OCI-LY3 (cell line): ENCODE measurements around the gene TSPO2.

Experiments used
- H2AFZ ChIP-seq: fragments of 200-600, 300-600 bp; shearing (Covaris generic); 2 replicates; pipeline ENCODE4 v1.6.0; 2014; ENCODE audit warnings: antibody characterized with exemption, low read depth, low read length
- H3K27ac ChIP-seq: fragments of 200-600, 300-600 bp; sonication (generic); 2 replicates; pipeline ENCODE4 v1.5.1; 2014; ENCODE audit warnings: mild to moderate bottlenecking, low read length, moderate library complexity, mixed read lengths
- H3K27me3 ChIP-seq: fragments of 200-600, 300-600 bp; sonication (generic); 2 replicates; pipeline ENCODE4 v1.6.1; 2014; ENCODE audit warnings: low read depth, low read length, mixed read lengths
- H3K36me3 ChIP-seq: fragments of 200-600, 300-600 bp; sonication (generic); replicated peaks from 2 replicates; pipeline ENCODE3; 2014; ENCODE audit warnings: low read depth, low read length, mixed read lengths
- H3K4me1 ChIP-seq: fragments of 300-600, 200-600 bp; sonication (generic); 2 replicates; pipeline ENCODE4 v1.6.1; 2014; ENCODE audit warnings: low read length, mixed read lengths
- H3K4me2 ChIP-seq: fragments of 200-600, 300-600 bp; sonication (generic); 2 replicates; pipeline ENCODE4 v1.6.1; 2014; ENCODE audit warnings: low read length, mixed read lengths
- H3K4me3 ChIP-seq: fragments of 300-600, 200-600 bp; sonication (generic); 2 replicates; pipeline ENCODE4 v1.5.1; 2014; ENCODE audit warnings: antibody characterized with exemption, mild to moderate bottlenecking, low read length, moderate library complexity
- H3K79me2 ChIP-seq: fragments of 300-600, 200-600 bp; shearing (Covaris generic); 2 replicates; pipeline ENCODE4 v1.6.1; 2014; ENCODE audit warnings: mild to moderate bottlenecking, low read length, mixed read lengths
- H3K9ac ChIP-seq: fragments of 300-600, 200-600 bp; shearing (Covaris generic); 2 replicates; pipeline ENCODE4 v1.6.0; 2014; ENCODE audit warnings: mild to moderate bottlenecking, low read length, moderate library complexity
- H3K9me3 ChIP-seq: fragments of 200-600, 300-600 bp; shearing (Covaris generic); 2 replicates; pipeline ENCODE4 v1.6.1; 2014; ENCODE audit warnings: low read length, mixed read lengths; ENCODE audit not compliant: insufficient read depth
- H4K20me1 ChIP-seq: fragments of 200-600, 300-600 bp; sonication (generic); 2 replicates; pipeline ENCODE4 v1.6.1; 2016; ENCODE audit warnings: low read length, mixed read lengths; ENCODE audit not compliant: insufficient read depth
- CTCF ChIP-seq: fragments of 200-600, 300-600 bp; sonication (generic); IDR thresholded peaks from 2 replicates; pipeline ENCODE4 v1.5.1; 2014; ENCODE audit warnings: antibody characterized with exemption, low read length, low read depth
- EZH2phosphoT487 ChIP-seq: fragments of 200-600 bp; shearing (Covaris generic); IDR thresholded peaks from 2 replicates; pipeline ENCODE4 v1.6.1; 2018; ENCODE audit warnings: antibody characterized with exemption, mixed run types, low read depth

TSPO2 gene

GRCh38 chr6:41062056-41062455 is 19.8 kb downstream of the TSPO2 start:
- no peaks in the 10 kb centered on the region for H4K20me1 ChIP-seq
- H3K4me1 ChIP-seq = no peaks in the 10 kb centered on the region
- H3K27ac ChIP-seq = no peak overlapping the region
- H3K4me2 ChIP-seq = no peak overlapping the region
- H3K9me3 ChIP-seq = no peaks in the 10 kb centered on the region
- no peaks in the 10 kb centered on the region for H3K27me3 ChIP-seq
- H3K36me3 ChIP-seq = peaks cover 35% of the 10 kb centered on the region
- no peak overlapping the region for H3K9ac ChIP-seq
- H3K4me3 ChIP-seq = no peak overlapping the region
- TF ChIP-seq CTCF (no peak), EZH2phosphoT487 (no peak)
- H2AFZ ChIP-seq = no peak overlapping the region
- no peaks in the 10 kb centered on the region for H3K79me2 ChIP-seq

GRCh38 chr6:41063884-41064285 is 21.6 kb downstream of the TSPO2 start:
- Histone ChIP-seq H3K4me3 (no peak overlapping the region), H3K79me2 (no peaks in the 10 kb centered on the region), H3K9me3 (no peaks in the 10 kb centered on the region), H3K27me3 (no peaks in the 10 kb centered on the region), H3K27ac (no peak overlapping the region), H3K36me3 (peaks cover 47% of the 10 kb centered on the region), H3K4me2 (no peak overlapping the region), H4K20me1 (no peaks in the 10 kb centered on the region), H3K9ac (no peak overlapping the region), H2AFZ (no peak overlapping the region), H3K4me1 (no peaks in the 10 kb centered on the region)
- no peak for TF ChIP-seq EZH2phosphoT487
- no peak for TF ChIP-seq CTCF

- no peak overlapping the region for H3K9ac ChIP-seq
- no peak overlapping the region for H2AFZ ChIP-seq
- no peaks in the 10 kb centered on the region for H4K20me1 ChIP-seq
- no peaks in the 10 kb centered on the region for H3K4me1 ChIP-seq
- no peaks in the 10 kb centered on the region for H3K27me3 ChIP-seq
- no peak for TF ChIP-seq EZH2phosphoT487
- no peak for TF ChIP-seq CTCF
- no peaks in the 10 kb centered on the region for H3K79me2 ChIP-seq
- peaks cover 51% of the 10 kb centered on the region for H3K36me3 ChIP-seq
- no peak overlapping the region for H3K4me2 ChIP-seq
- H3K4me3 ChIP-seq = no peak overlapping the region
- H3K9me3 ChIP-seq = no peaks in the 10 kb centered on the region
- no peak overlapping the region for H3K27ac ChIP-seq
These were observed 22.6 kb downstream of the TSPO2 start for GRCh38 chr6:41064841-41065240.

- TF ChIP-seq EZH2phosphoT487 (no peak), CTCF (no peak)
- Histone ChIP-seq H3K27me3 (no peaks in the 10 kb centered on the region), H3K9me3 (no peaks in the 10 kb centered on the region), H3K4me2 (no peak overlapping the region), H3K4me3 (no peak overlapping the region), H3K9ac (no peak overlapping the region), H2AFZ (no peak overlapping the region), H3K79me2 (peaks cover 2% of the 10 kb centered on the region), H3K27ac (no peak overlapping the region), H4K20me1 (no peaks in the 10 kb centered on the region), H3K36me3 (peaks cover 57% of the 10 kb centered on the region), H3K4me1 (peaks cover 2% of the 10 kb centered on the region)
These were observed 23.3 kb downstream of the TSPO2 start for GRCh38 chr6:41065550-41066026.
